UCSD-AML1 (cell line): ENCODE results near the gene RNF114.

Experiments
- DNase-seq: peaks from one replicate; lab custom pipeline; 2025; ENCODE audit not compliant: unreplicated experiment; lab: John Stamatoyannopoulos, UW

Gene RNF114

GRCh38 chr20:49901588-49901987 lies 34.6 kb upstream of the RNF114 start:
- no peak for DNase-seq

GRCh38 chr20:49904440-49905214 lies 31.6 kb upstream of the RNF114 start:
- no peak for DNase-seq

- no peak for DNase-seq
Observed at GRCh38 chr20:49905415-49906091, 30.6 kb upstream of the RNF114 start.

GRCh38 chr20:49906101-49906604 lies 30.0 kb upstream of the RNF114 start:
- no peak for DNase-seq

GRCh38 chr20:49906615-49907154 lies 29.5 kb upstream of the RNF114 start:
- DNase-seq, result no peak

- DNase-seq, result no peak
Observed at GRCh38 chr20:49907405-49908257, 28.6 kb upstream of the RNF114 start.

- no peak for DNase-seq
Observed at GRCh38 chr20:49908258-49908565, 28.0 kb upstream of the RNF114 start.

GRCh38 chr20:49909499-49910339 lies 26.5 kb upstream of the RNF114 start:
- DNase-seq, result no peak

- no peak for DNase-seq
Observed at GRCh38 chr20:49910340-49910706, 25.9 kb upstream of the RNF114 start.

- no peak for DNase-seq
Observed at GRCh38 chr20:49913399-49914047, 22.7 kb upstream of the RNF114 start.

GRCh38 chr20:49914310-49915117 lies 21.7 kb upstream of the RNF114 start:
- no peak for DNase-seq

- no peak for DNase-seq
Observed at GRCh38 chr20:49915118-49915379, 21.1 kb upstream of the RNF114 start.

GRCh38 chr20:49915380-49916145 lies 20.6 kb upstream of the RNF114 start, which contains the start of gene SPATA2:
Gene SPATA2, minus strand, starts transcription at chr20:49915529. Its CDS starts 7,039 bp downstream, at chr20:49908490.
- peak; percentile 90 for DNase-seq

- DNase-seq, result no peak
Observed at GRCh38 chr20:49916146-49917002, 19.8 kb upstream of the RNF114 start.

GRCh38 chr20:49918446-49918845 lies 17.8 kb upstream of the RNF114 start:
- DNase-seq, result no peak

GRCh38 chr20:49919009-49919408 lies 17.2 kb upstream of the RNF114 start:
- DNase-seq, result no peak

- no peak for DNase-seq
Observed at GRCh38 chr20:49919461-49919860, 16.7 kb upstream of the RNF114 start.

- DNase-seq, result no peak
Observed at GRCh38 chr20:49924247-49924646, 11.9 kb upstream of the RNF114 start.
